Measurements from ENCODE around the gene C2orf49.
A peak's percentile ranks its signal among the peaks of the same experiment; 100 is the strongest.
"Not testable (repeated sequence)": the region's sequence is repeated elsewhere in the genome, so short reads cannot be mapped to it uniquely, and the experiment has no call there.

The C2orf49 gene

DNA sequence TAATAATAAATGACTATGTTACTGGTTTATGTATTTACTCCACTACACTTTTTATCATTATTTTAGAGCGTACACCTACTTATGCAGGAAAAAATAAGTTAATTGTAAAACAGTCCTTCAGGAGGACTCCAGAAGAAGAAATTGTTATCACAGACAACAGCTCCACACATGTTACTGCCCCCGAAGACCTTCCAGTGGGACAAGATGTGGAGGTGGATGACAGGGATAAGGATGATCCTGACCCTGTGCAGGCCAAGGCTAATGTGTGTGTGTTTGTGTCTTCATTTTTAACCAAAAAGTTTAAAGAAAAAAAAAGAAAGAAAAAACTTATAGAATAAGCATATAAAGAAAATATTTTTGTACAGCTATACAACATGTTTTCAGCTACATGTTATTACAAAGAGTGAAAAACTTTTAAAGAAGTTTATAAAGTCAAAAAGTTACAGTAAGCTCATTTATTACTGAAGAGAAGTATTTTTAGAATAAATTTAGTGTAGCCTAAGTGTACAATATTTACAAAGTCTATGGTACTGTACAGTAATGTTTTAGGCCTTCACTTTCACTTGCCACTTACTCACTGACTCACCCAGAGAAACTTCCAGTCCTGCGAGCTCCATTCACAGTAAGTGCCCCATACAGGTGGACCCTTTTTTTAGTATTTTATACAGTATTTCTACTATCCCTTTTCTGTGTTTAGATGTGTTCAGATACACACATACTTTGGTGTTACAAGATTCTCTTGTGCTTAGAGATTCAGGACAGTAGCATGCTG lies 15.3 kb upstream of the C2orf49 start:
- DNase-seq, result no peak

DNA sequence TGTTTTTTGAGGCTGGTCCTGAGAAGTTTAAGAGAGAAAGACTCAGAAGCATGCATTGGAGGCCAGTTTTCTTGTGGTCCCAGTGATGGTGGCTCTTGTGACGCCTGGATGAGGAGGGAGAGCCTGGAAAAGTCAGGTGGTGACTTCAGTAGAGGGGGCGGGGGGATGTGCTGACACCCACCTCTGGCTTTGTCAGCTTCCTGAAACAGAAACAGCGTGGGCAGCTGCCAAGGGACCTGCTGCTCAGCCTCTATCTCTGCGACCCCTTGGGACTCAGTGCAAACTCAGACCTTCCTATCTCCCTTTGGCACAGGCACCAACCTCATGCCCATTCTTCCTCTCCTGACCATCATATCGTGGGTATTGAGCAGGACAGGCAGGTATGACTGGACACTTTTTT lies 14.2 kb upstream of the C2orf49 start:
- no peak for DNase-seq

- DNase-seq, result no peak
Measured at GRCh38 chr2:105324101-105324500, 13.2 kb upstream of the C2orf49 start.

DNA sequence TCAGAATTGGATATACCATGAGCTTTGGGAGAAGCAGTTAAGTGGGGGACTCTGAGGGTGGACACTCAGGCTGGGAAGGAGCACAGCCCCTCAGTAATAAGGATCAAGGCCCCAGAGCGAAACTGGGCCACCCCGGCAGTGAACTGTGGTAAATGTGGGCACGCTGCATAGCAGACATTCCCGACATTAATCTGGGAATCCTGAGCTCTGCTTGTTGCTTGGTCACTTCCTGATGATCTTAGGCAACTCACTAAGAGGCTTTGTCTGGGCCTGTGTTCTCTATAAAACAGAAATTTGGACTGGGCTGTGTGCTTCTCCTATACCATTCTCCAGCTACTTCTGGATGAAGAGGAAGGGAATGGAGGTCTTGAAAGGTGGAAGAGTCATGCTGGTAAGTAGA lies 12.6 kb upstream of the C2orf49 start:
- no peak for DNase-seq

- DNase-seq, result no peak
Measured at GRCh38 chr2:105325389-105325963, 11.9 kb upstream of the C2orf49 start.

- DNase-seq, result not testable (repeated sequence)
Measured at GRCh38 chr2:105327271-105327670, 10.1 kb upstream of the C2orf49 start.

DNA sequence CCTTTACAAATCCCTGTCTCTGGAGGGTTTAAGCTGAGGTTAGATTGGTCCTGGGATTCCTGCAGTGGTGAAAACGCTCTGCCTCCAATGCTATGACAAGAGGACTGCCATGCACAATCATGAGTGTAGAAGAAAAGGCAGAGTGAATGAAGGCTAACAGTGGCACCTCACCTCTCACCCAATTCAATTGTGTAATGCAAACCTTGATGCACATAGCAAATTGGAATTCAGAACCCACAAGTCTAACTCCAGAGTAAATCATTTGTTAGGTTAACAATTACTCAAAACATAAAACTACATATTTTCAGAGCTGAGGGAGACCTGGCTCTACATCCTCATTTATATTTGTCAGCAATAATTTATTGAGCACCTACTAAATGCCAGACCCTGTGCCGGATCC lies 9.7 kb upstream of the C2orf49 start:
- no peak for DNase-seq

- DNase-seq, result peak in 20 of 56 donors; percentile 5 to 56 (median 26)
Measured at GRCh38 chr2:105328281-105329196, 8.8 kb upstream of the C2orf49 start.

DNA sequence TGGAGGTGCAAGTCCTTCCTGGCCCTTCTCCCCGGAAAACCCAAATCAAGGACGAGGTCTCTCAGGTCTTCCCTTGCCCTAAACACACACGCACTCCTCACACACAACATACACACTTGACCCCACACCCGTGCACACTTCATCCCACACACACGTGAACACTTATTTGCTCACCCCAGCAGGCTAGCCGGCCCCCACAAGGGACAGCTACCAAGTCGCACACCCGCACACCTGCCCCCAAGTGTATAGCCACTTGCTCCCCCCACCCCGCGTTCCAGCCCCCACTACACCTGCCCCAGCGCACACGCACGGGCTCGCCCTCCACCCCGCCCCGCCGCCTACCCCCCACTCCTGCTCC lies 8.2 kb upstream of the C2orf49 start:
- DNase-seq, result peak in 8 of 56 donors; percentile 24 to 55 (median 38)

DNA sequence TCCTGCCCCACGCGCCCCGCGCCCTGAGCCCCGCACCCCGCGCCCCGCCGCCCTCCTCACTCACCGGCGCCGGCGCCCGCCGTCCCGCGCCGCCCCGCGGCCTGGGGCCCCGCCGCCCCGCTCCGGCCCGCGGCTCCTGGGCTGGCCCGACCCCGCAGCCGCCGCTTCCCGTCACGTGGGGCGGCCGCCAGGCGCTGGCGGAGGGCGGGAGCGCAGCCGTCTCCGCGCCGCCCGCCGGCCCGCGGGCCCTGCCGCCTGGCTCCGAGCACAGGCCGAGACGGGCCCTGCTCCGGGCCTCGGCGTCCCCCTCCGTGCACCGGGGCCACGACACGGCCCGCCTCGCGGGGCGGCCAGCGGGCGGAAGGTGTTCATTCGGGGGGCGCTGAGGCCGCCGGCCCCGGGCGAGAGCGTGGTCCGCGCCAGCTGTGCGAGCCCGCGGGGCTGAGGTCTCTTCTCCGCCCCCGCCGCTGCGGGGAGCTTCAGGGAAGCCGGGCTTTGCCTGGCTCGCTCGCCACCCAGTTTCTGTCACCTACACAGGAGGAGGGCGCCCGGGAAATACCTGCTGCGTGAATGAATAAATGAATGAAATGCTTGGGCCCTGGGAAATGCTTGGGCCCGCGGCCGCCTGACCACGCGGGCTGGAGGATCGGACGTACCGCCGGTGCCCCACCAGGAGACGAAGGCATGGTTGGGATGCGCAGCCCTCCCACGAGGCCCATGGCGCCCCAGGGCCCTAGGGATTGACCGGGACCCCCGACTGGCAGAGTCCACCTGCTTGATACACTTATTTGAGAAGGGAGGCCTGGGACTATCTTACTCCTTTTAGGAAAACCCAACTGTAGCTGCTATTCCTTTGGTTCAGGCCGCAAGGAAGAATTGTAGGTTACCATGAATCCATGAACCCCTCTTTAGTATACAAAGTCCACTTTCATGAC lies 7.5 kb upstream of the C2orf49 start, which contains the start of gene TGFBRAP1:
Gene TGFBRAP1, minus strand, starts transcription at position 175 of the 935 bp plus-strand sequence. CDS start 21,434 bp downstream, outside the sequence.
- DNase-seq, result peak in 24 of 56 donors; percentile 21 to 70 (median 46)

GRCh38 chr2:105330681-105331375 lies 6.5 kb upstream of the C2orf49 start:
- DNase-seq, result no peak

DNA sequence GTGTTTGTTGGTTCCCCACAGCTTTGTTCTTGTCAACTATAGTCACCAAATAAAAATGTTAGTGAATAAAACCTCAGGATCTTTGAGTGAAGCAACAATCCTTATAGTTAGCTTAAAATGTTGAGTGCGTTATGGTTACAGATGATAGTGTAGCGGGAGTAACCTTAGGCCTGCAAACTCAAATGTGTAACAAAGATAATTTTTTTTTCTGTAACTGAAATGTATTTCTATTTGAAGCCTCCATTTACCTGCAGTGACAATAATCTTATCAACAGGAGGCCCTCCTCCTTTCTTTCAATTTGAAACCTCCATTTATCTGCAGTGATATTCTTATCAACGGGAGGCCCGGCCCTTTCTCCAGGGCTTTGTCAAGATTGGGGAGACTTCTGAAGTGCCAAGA lies 3.1 kb upstream of the C2orf49 start:
- no peak for DNase-seq

DNA sequence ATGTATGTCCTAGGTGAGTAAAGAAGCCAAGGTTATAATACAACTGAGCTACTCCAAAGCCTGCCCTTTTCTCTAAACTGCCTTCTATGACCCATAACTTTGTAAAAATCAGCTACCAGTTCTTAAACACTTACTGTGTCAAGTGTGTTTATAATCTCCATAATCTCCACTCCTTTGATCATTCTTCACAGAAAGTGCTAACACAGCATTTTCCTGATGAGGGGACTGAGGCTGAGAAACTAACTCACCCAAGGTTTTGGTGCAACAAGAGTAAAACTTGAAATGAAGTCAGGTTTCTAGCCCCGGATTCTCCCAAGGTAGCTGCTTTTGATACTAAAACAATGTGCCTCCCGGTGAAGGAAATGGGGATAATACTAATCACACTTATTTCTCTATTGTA lies 1.9 kb upstream of the C2orf49 start:
- DNase-seq, result no peak

DNA sequence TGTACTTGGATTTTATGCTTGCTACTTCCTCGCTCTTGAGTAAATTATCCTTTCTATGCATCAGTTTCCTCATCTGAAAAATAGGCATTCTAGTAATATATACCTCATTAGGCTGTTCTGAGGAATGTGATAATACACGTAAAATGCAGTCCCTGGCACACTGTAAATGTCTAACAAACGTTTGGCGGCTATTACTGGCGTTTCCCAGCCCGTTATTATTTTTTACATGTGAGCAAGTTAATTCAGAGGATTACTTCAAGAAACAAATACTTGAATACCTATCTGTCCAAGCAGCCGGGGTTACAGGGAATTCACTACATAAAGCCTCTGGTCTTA lies 586 bp upstream of the C2orf49 start:
- no peak for DNase-seq

GRCh38 chr2:105338020-105338385 lies 663 bp downstream of the C2orf49 start:
- no peak for DNase-seq

GRCh38 chr2:105339414-105339813 lies 2.1 kb downstream of the C2orf49 start:
- DNase-seq, result no peak

DNA sequence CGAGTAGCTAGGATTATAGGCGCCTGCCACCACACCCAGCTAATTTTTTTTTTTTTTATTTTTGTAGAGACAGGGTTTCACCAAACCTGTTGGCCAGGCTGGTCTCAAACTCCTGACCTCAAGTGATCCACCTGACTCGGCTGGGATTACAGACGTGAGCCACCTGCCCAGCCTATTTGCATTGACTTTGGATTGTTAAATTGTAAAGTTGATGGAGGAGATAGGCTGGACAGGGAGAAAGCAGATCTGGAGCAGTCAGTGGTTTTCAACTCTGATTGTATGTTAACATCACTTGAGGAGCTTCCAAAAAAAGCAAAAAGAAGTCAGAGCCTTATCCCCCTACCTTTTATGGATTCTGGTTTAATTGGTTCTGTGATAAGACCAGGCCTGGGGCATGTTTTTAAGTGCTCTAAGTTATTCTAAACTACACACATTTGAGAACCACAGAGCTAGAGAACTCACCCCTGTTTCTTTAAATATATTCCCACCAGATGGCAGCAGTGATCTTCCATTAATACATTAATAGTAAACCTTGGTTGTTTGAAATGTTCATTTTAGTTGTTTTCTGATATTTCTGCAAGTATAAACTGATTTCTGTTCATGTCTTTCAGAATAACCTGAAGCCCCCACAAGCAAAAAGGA lies 7.5 kb downstream of the C2orf49 start:
- DNase-seq, result no peak

GRCh38 chr2:105357122-105357521 lies 19.8 kb downstream of the C2orf49 start:
- no peak for DNase-seq

GRCh38 chr2:105358593-105358992 lies 21.3 kb downstream of the C2orf49 start:
- DNase-seq, result no peak
